DND-41 (cell line): Measurements from ENCODE around the gene OR9A2.

Experiments used
- CTCF ChIP-seq: IDR thresholded peaks from 2 replicates; pipeline ENCODE4 v1.5.1; 2012; ENCODE audit warnings: borderline replicate concordance, low read length, moderate library complexity, mild to moderate bottlenecking; ENCODE audit not compliant: poor library complexity, severe bottlenecking; ENCODE audit errors: extremely low read depth
- EZH2 ChIP-seq: IDR thresholded peaks from 3 replicates; pipeline ENCODE4 v1.6.1; 2012; ENCODE audit warnings: borderline replicate concordance, low read depth, mild to moderate bottlenecking, moderate library complexity, low read length, inconsistent platforms; ENCODE audit not compliant: severe bottlenecking

GRCh38 chr7:143015926-143016490, 10.9 kb downstream of the OR9A2 start:
- TF ChIP-seq EZH2 (no peak), CTCF (no peak)
